Measurements from ENCODE around the gene DAD1. TPM values are rescaled to one million over a fixed set of nuclear protein-coding genes. Genes with fewer than 3 reads are reported as not detected.

The DAD1 gene
- total and polyA plus RNA-seq, 8 donors, result 36.8 to 236 (median 172) TPM; not detected in 1

DNA sequence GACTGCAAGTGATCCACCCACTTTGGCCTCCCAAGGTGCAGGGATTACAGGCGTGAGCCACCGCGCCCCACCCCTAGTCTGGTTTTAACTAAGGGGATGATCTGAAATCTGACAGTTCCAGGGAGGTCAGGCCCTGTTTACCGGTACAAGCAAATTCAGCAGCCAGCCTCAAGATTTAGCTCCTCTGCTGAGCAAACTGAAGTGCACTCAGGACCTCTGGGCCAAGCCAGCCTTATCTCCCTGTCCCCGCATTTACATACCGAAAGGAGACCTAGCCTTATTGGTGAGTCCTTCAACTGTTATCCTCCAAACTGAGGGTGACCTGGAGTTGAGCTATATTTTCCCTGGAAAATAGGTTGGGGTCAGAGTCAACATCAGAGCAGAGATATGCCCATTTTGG, 8.2 kb upstream of the DAD1 start:
- Histone ChIP-seq H3K36me3 (peaks cover 9 to 11% (median 9%) of the 10 kb centered on the region in 4 donors), H3K4me3 (peak overlapping the region in 2 of 4 donors; percentile 68 to 85), H3K4me1 (peaks cover 21 to 32% (median 27%) of the 10 kb centered on the region in 4 donors), H3K27me3 (no peaks in the 10 kb centered on the region), H3K27ac (peak overlapping the region; percentile 46 to 95 (median 90)), H3K9me3 (no peaks in the 10 kb centered on the region)
- intact Hi-C loops (cut with DNase I; ENCODE audit: low total_unique reads), result no loop called here
- peak in 1 of 2 donors; percentile 35 for DNase-seq
- WGBS, 5 donors, result 60 to 79% (median 65%) methylated on average over 6 of the region's 6 CpGs
- TF ChIP-seq EP300 (IDR thresholded peaks at IDR 0.05) (no peak), POLR2AphosphoS5 (IDR thresholded peaks at IDR 0.05) (peak in 1 of 3 donors; percentile 11)

DNA sequence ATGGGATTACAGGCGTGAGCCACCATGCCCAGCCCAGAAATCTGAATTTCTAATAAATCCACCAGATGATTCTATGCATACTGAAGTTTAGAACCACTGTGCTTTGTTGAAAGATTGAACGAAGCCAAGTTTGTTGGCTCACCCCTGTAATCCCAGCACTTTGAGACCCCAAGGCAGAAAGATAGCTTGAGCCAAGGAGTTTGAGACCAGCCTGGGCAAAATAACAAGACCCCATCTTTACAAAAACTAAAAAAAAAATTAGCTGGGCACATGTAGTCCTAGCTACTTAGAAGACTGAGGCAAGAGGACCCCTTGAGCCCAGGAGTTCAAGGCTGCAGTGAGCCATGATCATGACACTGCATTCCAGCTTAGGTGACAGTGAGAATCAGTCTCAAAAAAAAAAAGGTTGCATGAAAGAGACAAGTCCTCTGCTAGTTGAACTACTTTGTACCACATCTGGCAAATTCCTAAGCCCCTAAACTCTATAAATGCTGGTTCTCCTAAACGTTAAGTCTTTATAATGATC, 7.4 kb upstream of the DAD1 start:
- no peaks in the 10 kb centered on the region for H3K27me3 ChIP-seq
- 82 to 92% (median 87%) methylated on average over 3 of the region's 3 CpGs for WGBS, 5 donors
- H3K27ac ChIP-seq, result peak overlapping the region in 1 of 5 donors; percentile 92
- peaks cover 21 to 32% (median 27%) of the 10 kb centered on the region in 4 donors for H3K4me1 ChIP-seq
- TF ChIP-seq POLR2A (IDR thresholded peaks at IDR 0.05) (no peak), CTCF (IDR thresholded peaks at IDR 0.05) (no peak), POLR2AphosphoS5 (IDR thresholded peaks at IDR 0.05) (no peak)
- no peak for DNase-seq
- H3K36me3 ChIP-seq, result peaks cover under 1 to 2% (median under 1%) of the 10 kb centered on the region in 4 donors
- intact Hi-C loops (cut with DNase I; ENCODE audit: low total_unique reads), result no loop called here
- H3K4me3 ChIP-seq, result no peak overlapping the region
- no peaks in the 10 kb centered on the region for H3K9me3 ChIP-seq

DNA sequence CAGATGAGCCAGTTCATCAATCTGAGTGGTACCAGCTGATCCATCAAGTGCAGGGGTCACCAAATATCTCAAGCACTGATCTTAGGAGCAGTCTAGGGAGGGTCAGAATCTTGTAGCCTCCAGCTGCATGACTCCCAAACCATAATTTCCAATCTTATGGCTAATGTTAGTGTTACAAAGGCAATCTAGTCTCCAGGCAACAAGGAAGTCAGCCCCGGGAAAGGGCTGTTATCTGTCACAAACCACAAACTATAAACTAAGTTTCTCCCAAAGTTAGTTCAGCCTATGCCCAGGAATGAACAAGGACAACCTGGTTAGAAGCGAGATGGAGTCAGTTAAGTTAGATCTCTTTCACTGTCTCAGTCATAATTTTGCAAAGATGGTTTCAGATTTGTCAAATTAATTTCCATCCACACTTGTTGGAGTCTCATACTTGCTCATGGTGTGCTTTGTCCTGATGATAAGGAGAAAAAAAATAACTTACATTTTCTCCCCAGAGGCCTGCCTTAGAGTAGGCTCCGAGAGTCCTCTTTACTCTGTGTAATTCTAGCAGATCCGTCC, 5.2 kb upstream of the DAD1 start:
- DNase-seq, result peak in 1 of 2 donors; percentile 32
- intact Hi-C loops (cut with DNase I; ENCODE audit: low total_unique reads), result no loop called here

GRCh38 chr14:22593601-22594000, 4.6 kb upstream of the DAD1 start:
- TF ChIP-seq EP300 (IDR thresholded peaks at IDR 0.05) (no peak), POLR2A (IDR thresholded peaks at IDR 0.05) (no peak), POLR2AphosphoS5 (IDR thresholded peaks at IDR 0.05) (no peak), CTCF (IDR thresholded peaks at IDR 0.05) (no peak)
- Histone ChIP-seq H3K4me1 (peaks cover 8 to 19% (median 15%) of the 10 kb centered on the region in 4 donors), H3K9me3 (no peaks in the 10 kb centered on the region), H3K27me3 (no peaks in the 10 kb centered on the region), H3K27ac (no peak overlapping the region), H3K36me3 (no peaks in the 10 kb centered on the region), H3K4me3 (no peak overlapping the region)
- intact Hi-C loops (cut with DNase I; ENCODE audit: low total_unique reads), result no loop called here
- no peak for DNase-seq
- 81 to 92% (median 85%) methylated on average over 2 of the region's 2 CpGs for WGBS, 5 donors

More for the DNA sequence above, 5.2 kb upstream of the DAD1 start:
- WGBS, 5 donors, result 27 to 40% (median 30%) methylated on average over 4 of the region's 4 CpGs
- no peak for TF ChIP-seq EP300 (IDR thresholded peaks at IDR 0.05)
- H3K27me3 ChIP-seq, result no peaks in the 10 kb centered on the region
- H3K4me3 ChIP-seq, result no peak overlapping the region
- no peaks in the 10 kb centered on the region for H3K9me3 ChIP-seq
- H3K4me1 ChIP-seq, result peaks cover 8 to 22% (median 20%) of the 10 kb centered on the region in 4 donors
- no peak overlapping the region for H3K27ac ChIP-seq
- H3K36me3 ChIP-seq, result no peaks in the 10 kb centered on the region

GRCh38 chr14:22593189-22593588, 4.2 kb upstream of the DAD1 start:
- no peak for DNase-seq
- TF ChIP-seq POLR2AphosphoS5 (IDR thresholded peaks at IDR 0.05) (no peak), CTCF (IDR thresholded peaks at IDR 0.05) (no peak), EP300 (IDR thresholded peaks at IDR 0.05) (no peak), POLR2A (IDR thresholded peaks at IDR 0.05) (no peak)
- no peaks in the 10 kb centered on the region for H3K36me3 ChIP-seq
- H3K9me3 ChIP-seq, result no peaks in the 10 kb centered on the region
- H3K4me1 ChIP-seq, result peaks cover 10 to 22% (median 18%) of the 10 kb centered on the region in 4 donors
- no peak overlapping the region for H3K27ac ChIP-seq
- 60 to 64% (median 63%) methylated on average over 3 of the region's 3 CpGs for WGBS, 5 donors
- no peaks in the 10 kb centered on the region for H3K27me3 ChIP-seq
- intact Hi-C loops (cut with DNase I; ENCODE audit: low total_unique reads), result no loop called here
- H3K4me3 ChIP-seq, result no peak overlapping the region
